GM19468 (cell line): Measurements from ENCODE around the gene ERCC6L.
"Not testable (repeated sequence)": the region's sequence is repeated elsewhere in the genome, so short reads cannot be mapped to it uniquely, and the experiment has no call there.

Source experiments
- ATAC-seq: cut with Tn5 transposase; IDR thresholded peaks from one replicate; pipeline ENCODE4 v1.9.1; 2021; ENCODE audit warnings: mild to moderate bottlenecking, moderate library complexity, moderate number of reproducible peaks; ENCODE audit not compliant: unreplicated experiment; ENCODE audit errors: extremely low read depth

Gene ERCC6L

DNA sequence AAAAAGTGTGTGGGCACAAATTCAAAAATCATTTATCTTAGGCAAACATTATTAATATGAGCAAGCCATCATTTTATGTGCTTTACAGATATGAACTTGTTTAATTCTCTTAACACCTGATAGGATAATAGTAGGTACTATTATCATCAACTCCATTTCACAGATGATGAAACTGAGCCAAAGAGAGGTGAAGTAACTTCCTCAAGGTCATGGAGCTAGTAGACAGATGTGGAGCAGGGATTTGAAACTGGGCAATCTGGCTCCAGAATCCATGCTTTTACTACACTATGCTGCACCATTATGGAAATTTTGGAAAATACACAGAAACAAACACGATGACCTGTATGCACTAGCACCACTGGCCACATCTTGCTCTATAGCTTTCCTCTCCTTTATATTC lies 58.3 kb downstream of the ERCC6L start:
- ATAC-seq = no peak

- ATAC-seq = no peak
Observed at GRCh38 chrX:72176981-72177380, 61.8 kb downstream of the ERCC6L start.

- ATAC-seq = not testable (repeated sequence)
Observed at GRCh38 chrX:72176289-72176688, 62.5 kb downstream of the ERCC6L start.

GRCh38 chrX:72169008-72169728 lies 69.7 kb downstream of the ERCC6L start:
- no peak for ATAC-seq

DNA sequence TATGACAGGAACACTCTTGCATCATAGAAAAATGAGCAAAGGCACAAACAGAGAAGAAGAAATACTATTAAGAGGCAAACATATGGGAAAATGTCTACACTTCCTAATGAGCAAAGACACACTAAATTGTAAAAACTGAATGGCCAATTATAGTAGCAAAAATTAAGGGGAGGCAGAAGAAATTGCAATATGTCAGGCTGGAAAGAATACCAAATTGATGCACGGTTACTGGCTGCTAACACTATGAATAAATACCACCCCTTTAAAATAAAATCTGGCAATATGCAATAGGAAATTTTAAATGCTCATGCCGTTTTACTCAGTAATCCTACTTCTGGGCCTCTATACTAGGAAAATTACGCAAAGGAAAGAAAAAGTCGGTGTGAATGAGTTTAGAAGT lies 73.3 kb downstream of the ERCC6L start:
- no peak for ATAC-seq

DNA sequence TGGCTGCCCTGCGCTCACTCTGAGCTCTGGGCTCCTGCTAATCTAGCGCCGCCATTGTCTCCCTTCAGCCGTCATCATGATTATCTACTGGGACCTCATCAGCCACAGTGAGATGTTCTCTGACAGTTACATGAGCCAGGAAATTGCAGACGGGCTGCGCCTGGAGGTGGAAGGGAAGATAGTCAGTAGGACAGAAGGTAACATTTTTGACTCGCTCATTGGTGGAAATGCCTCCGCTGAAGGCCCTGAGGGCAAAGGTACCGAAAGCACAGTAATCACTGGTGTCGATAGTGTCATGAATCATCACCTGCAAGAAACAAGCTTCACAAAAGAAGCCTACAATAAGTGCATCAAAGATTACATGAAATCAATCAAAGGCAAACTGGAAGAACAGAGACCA lies 79.1 kb downstream of the ERCC6L start:
- no peak for ATAC-seq

GRCh38 chrX:72158773-72159172 lies 80.1 kb downstream of the ERCC6L start:
- no peak for ATAC-seq
